ENCODE data around the gene ZBTB45.
A peak's percentile ranks its signal among the peaks of the same experiment; 100 is the strongest.
"Not testable (repeated sequence)": the region's sequence is repeated elsewhere in the genome, so short reads cannot be mapped to it uniquely, and the experiment has no call there.

Gene ZBTB45

DNA sequence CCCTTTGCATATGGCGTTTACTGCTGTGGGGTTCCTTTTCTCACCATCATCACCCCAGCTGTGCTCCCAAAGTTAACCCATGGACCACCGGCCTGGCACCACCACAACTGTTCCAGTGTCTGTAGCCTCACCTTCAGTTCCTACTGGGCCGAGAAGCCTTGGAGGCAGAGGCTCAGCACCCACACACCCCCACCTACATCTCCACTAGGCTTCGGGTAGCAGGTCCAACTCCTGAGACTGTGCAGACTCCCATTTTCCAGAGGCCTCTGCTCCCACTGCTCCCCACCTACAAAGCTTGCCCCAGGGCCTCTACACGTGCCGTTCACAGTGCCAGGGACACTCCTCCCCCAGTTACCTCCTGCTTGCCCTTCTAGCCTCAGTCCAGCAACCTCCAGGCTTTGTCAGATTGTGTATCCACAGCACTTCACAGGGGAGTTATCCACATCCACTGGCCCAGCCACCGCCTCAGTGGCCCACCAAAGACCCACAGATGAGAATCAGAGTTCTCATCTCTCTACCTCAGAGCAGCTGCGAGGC is 21.9 kb downstream of the ZBTB45 start:
- TF ChIP-seq, protein P1, sequence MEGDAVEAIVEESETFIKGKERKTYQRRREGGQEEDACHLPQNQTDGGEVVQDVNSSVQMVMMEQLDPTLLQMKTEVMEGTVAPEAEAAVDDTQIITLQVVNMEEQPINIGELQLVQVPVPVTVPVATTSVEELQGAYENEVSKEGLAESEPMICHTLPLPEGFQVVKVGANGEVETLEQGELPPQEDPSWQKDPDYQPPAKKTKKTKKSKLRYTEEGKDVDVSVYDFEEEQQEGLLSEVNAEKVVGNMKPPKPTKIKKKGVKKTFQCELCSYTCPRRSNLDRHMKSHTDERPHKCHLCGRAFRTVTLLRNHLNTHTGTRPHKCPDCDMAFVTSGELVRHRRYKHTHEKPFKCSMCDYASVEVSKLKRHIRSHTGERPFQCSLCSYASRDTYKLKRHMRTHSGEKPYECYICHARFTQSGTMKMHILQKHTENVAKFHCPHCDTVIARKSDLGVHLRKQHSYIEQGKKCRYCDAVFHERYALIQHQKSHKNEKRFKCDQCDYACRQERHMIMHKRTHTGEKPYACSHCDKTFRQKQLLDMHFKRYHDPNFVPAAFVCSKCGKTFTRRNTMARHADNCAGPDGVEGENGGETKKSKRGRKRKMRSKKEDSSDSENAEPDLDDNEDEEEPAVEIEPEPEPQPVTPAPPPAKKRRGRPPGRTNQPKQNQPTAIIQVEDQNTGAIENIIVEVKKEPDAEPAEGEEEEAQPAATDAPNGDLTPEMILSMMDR (conservative IDR thresholded peaks at IDR 0.05; ENCODE audit: low read depth, low read length), result no peak
- no peak for DNase-seq (ENCODE audit: low read depth)

DNA sequence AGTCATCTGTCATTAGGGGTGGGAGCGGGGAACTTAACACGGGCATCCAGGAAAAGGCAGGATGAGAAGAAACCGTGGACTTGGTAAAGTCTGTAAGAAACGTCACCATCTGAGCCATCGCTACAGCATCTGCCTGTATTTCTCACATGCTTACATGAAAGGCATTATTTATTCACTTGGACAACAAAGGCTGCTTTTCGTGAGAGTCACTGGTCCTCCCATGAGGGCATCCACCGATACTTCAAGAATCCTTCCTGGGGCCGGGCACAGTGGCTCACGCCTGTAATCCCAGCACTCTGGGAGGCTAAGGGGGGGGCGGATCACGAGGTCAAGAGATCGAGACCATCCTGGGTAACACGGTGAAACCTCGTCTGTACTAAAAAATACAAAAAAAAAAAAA is 27.3 kb downstream of the ZBTB45 start:
- TF ChIP-seq, protein P1 (conservative IDR thresholded peaks at IDR 0.05; ENCODE audit: low read depth, low read length), result no peak
- H3K4me3 ChIP-seq (ENCODE audit: low read length), result no peak overlapping the region
- no peak for DNase-seq (ENCODE audit: low read depth)

More for the DNA sequence above, 21.9 kb downstream of the ZBTB45 start:
- H3K4me3 ChIP-seq (ENCODE audit: low read length), result no peak overlapping the region

DNA sequence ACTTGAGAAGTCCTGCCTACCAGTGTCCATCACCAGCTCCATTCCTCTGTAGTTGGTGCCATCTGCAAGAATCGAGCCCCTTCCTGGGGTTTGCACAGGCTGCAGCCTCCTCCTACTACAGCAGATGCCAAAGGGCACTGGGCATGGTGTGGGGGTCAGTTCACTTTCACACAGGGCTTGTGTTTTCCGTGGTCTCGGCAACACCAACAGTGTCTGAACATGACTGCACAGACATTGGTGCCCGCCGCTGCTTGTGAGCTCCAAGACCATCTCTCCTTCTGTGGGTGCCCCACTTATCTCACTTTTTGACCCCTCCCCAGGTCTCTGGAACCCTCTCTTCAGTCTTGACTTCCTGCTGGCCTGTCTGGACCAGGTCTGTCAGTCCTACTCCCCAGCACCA is 28.2 kb downstream of the ZBTB45 start:
- DNase-seq (ENCODE audit: low read depth), result no peak
- no peak overlapping the region for H3K4me3 ChIP-seq (ENCODE audit: low read length)
- TF ChIP-seq, protein P1 (conservative IDR thresholded peaks at IDR 0.05; ENCODE audit: low read depth, low read length), result no peak

DNA sequence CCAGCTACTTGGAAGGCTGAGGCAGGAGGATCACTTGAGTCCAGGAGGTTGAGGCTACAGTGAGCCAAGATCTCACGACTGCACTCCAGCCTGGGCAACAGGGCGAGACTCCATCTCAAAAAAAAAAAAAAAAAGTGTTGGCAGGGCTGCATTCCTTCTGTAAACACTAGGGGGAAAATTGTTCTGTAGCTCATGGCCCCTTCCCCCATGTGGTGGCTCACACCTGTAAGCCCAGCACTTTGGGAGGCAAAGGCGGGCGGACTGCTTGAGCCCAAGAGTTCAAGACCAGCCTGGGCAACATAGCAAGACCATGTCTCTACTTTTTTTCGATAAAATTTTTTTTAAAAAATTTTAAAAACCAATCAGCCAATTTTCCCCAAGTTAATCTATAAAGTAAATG is 35.3 kb downstream of the ZBTB45 start:
- H3K4me3 ChIP-seq (ENCODE audit: low read length); DNase-seq (ENCODE audit: low read depth): not testable (repeated sequence)
- TF ChIP-seq, protein P1 (conservative IDR thresholded peaks at IDR 0.05; ENCODE audit: low read depth, low read length), result peak; percentile 16

DNA sequence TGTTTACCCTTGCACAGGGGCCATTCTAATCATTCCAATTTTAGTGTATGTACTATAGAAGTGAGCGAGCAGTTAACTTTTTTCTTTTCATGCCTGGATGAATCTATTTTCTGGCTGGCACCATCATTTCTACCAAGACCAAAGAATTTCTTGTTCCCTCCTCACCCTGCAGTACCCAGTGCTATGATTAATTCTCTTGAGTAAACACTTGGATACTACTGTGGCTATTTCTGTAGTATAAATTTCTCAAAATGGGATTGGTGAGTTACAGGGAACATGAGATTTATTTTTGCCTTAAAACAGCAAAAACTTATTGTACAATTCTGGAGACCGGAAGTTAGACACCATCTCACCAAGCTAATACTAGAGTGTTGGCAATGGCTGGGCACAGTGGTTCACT is 35.8 kb downstream of the ZBTB45 start:
- TF ChIP-seq, protein P1 (conservative IDR thresholded peaks at IDR 0.05; ENCODE audit: low read depth, low read length), result no peak
- H3K4me3 ChIP-seq (ENCODE audit: low read length), result no peak overlapping the region
- no peak for DNase-seq (ENCODE audit: low read depth)

DNA sequence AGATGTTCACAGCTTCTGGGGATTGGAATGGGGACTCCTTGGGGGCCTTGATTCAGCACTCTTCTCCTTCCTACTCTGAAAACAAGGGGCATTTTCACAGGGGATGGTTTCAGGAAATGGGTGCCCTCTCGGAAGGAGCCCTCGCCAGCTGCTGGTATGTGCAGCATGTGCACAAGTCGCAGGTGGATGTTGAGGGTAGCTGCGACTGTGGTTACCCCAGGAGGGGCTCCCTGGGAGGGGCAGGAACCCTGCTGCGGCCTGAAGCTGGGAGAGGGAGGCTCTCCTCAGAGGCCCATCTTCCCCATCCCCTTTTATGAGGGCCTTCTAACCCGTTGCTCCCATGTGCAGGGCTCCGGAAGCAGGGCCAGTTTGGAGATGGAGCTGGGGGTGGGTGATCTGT is 37.2 kb downstream of the ZBTB45 start:
- DNase-seq (ENCODE audit: low read depth), result no peak
- no peak overlapping the region for H3K4me3 ChIP-seq (ENCODE audit: low read length)
- TF ChIP-seq, protein P1 (conservative IDR thresholded peaks at IDR 0.05; ENCODE audit: low read depth, low read length), result no peak

DNA sequence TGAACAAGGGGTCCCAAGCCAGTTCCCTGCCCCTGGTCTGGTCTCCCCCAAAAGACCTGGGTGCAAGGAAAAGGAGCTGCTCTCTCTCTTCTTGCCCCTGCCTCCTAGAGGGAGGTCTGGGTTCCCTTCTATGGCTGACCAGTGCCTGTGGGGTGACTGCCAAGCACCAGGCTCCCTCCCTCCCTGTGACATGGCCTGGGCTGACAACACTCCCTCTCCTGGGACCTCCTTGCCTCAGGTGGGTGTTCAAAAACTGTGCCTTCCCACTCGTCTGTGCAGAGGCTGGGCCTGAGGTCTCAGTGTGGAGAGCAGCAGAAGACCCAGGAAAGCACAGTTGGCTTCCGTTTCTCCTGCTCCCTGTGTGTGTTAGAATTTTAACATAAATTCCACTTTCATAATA is 38.8 kb downstream of the ZBTB45 start:
- DNase-seq (ENCODE audit: low read depth), result no peak
- TF ChIP-seq, protein P1 (conservative IDR thresholded peaks at IDR 0.05; ENCODE audit: low read depth, low read length), result no peak
- H3K4me3 ChIP-seq (ENCODE audit: low read length), result no peak overlapping the region

Measured in retinal pigment epithelial cell (primary cell).